A673 (cell line): ENCODE data around the gene HMGN4.

Experiments
- CTCF ChIP-seq: fragments of 300-800, 200-600 bp; sonication (generic); conservative IDR thresholded peaks from 2 replicates; pipeline ENCODE4 v1.5.1; 2017; ENCODE audit warnings: low read depth, mild to moderate bottlenecking, antibody characterized with exemption, low read length, moderate library complexity, mixed read lengths
- EZH2 ChIP-seq: fragments of 200-600 bp; sonication (generic); IDR thresholded peaks from 2 replicates; pipeline ENCODE4 v1.6.1; 2017; ENCODE audit warnings: borderline replicate concordance, low read depth, mild to moderate bottlenecking, mixed read lengths, antibody characterized with exemption, low read length; ENCODE audit not compliant: poor library complexity, severe bottlenecking

- TF ChIP-seq CTCF (no peak), EZH2 (no peak)
These were observed 16.7 kb downstream of the HMGN4 start for GRCh38 chr6:26554697-26555504.
